Small intestine (tissue), 7 donors: ENCODE measurements around the gene C18orf63. TPM values are rescaled to one million over a fixed set of nuclear protein-coding genes. Genes with fewer than 3 reads are reported as not detected.

Experiments used
- DNase-seq, 2 donors: peaks; one replicate each; pipeline versions ENCODE4 v3.0.0 to v3.0.0-alpha.2; 2013
- FAIRE-seq: peaks from 2 replicates; lab custom pipeline; 2012; peaks lifted over from hg19 to GRCh38; lab: Jason Lieb, UNC
- H3K27ac ChIP-seq, 3 donors: one replicate each; pipeline ENCODE4 v1.5.1; 2013; ENCODE audit warnings: low read length in 2 of 3, mild to moderate bottlenecking in 2 of 3, control low read depth in 1 of 3, inconsistent platforms in 1 of 3, low read depth in 1 of 3, moderate library complexity in 1 of 3
- H3K27me3 ChIP-seq, 3 donors: one replicate each; pipeline ENCODE4 v1.6.1; 2013; ENCODE audit warnings: low read length in 3 of 3, inconsistent platforms in 1 of 3; ENCODE audit not compliant: control insufficient read depth in 3 of 3, insufficient read depth in 3 of 3
- H3K36me3 ChIP-seq, 3 donors: one replicate each; pipeline ENCODE4 v1.6.1; 2013; ENCODE audit warnings: low read length in 3 of 3, inconsistent platforms in 1 of 3, low read depth in 1 of 3, mild to moderate bottlenecking in 1 of 3, moderate library complexity in 1 of 3; ENCODE audit not compliant: control insufficient read depth in 3 of 3, insufficient read depth in 2 of 3
- H3K4me1 ChIP-seq, 3 donors: one replicate each; pipeline ENCODE4 v1.6.1; 2013; ENCODE audit warnings: low read length in 2 of 3, inconsistent platforms in 1 of 3, low read depth in 1 of 3, mild to moderate bottlenecking in 1 of 3, moderate library complexity in 1 of 3; ENCODE audit not compliant: control insufficient read depth in 3 of 3, insufficient read depth in 2 of 3
- H3K4me3 ChIP-seq, 3 donors: one replicate each; pipeline ENCODE4 v1.5.1; 2013; ENCODE audit warnings: low read length in 3 of 3, control low read depth in 1 of 3, inconsistent platforms in 1 of 3, low read depth in 1 of 3, mild to moderate bottlenecking in 1 of 3, moderate library complexity in 1 of 3
- H3K9me3 ChIP-seq, 2 donors: one replicate each; pipeline ENCODE4 v1.6.1; 2013; ENCODE audit warnings: low read depth in 1 of 2, low read length in 1 of 2; ENCODE audit not compliant: control insufficient read depth in 2 of 2, insufficient read depth in 1 of 2
- WGBS, 3 donors: extraction: QIAGEN DNeasy Blood & Tissue Kit; methylation state at CpG; one replicate each; pipeline ENCODE4 v1.1.7; 2013; 5-methylcytosine and 5-hydroxymethylcytosine counted together
- polyA plus RNA-seq, 4 donors: library from polyadenylated mRNA; stranded (reverse) in 3 of 4; unstranded in 1 of 4; fragments of 200-250 nt in 3 of 4; fragments of 120-200 nt in 1 of 4; gene quantifications; one replicate each; pipeline versions ENCODE4 v1.2.1 to v1.2.3, GENCODE V29; 2013
- donor health status: healthy with polysubstance abuse.
- donor health status: control.
- donor health status: control.
- donor health status: Bipolar disorder and iron deficiency.
- donor health status: healthy.

The C18orf63 gene
- polyA plus RNA-seq, 4 donors = not detected

DNA sequence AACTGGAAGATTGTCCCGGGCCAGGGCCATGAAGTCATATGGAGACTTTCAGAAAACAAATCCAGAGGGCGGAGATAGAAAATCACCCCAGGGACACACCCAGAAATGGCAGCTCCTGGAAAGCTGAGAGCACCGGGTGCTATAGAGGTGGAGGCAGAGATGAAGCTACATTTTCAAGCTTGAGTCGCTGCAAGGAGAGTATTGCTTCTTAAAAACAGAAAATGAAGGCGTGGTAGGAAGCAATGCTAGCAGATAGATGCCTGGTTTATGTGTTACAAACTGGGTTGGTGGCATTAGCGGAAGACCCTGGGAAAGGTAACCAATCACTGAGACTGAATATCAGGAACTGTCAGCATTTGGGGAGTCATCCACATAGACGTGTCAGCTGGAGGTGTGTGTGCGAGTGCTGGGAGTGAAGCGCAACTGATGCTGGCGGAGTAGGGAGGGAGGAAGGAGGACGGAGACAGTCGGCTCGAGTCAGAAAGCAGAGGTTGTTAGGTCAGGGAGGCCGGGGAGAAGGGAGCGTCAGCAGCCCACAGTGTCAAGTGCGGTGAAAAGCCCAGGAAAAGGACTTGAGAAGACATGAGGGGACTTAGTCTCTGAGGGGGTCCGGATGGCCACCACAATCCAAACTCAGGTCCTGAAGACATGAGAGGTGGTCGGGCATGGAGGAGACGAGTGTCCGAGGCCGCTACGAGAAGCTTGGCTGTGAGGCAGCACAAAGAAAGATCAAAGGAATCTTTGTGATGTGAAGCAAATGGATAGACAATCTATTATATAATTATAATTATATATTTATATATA, 45.4 kb downstream of the C18orf63 start:
- 88 to 93% (median 90%) methylated on average over 22 of the region's 22 CpGs for WGBS, 3 donors
- no peaks in the 10 kb centered on the region for H3K27me3 ChIP-seq
- no peak for FAIRE-seq
- no peak overlapping the region for H3K4me3 ChIP-seq
- H3K27ac ChIP-seq = no peak overlapping the region
- DNase-seq = no peak
- H3K36me3 ChIP-seq = no peaks in the 10 kb centered on the region
- peaks cover 0 to 2% (median 2%) of the 10 kb centered on the region in 3 donors for H3K4me1 ChIP-seq
- H3K9me3 ChIP-seq = no peaks in the 10 kb centered on the region

DNA sequence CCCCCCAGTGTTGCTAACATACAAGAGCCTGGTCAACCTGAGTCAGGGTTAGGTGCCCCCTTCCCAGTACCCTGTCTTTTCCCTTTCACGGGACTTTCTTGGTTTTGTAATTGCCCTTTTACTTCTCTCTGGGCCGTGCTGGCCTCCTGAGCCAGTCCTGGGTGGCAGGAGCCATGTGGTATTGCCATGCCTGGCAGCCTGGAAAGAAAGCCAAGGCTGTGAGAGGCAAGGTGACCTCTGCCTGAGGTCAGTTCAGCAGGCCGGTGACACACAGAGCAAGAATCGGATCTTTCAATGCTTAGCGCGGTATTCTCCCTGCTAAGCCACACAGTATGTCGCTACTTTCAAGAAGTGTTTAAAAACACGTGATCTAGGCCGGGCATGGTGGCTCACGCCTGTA, 52.3 kb downstream of the C18orf63 start:
- H3K9me3 ChIP-seq = no peaks in the 10 kb centered on the region
- DNase-seq (no peak), FAIRE-seq (no peak)
- WGBS, 3 donors = 94% methylated on average over 10 of the region's 10 CpGs
- no peak overlapping the region for H3K4me3 ChIP-seq
- no peaks in the 10 kb centered on the region for H3K27me3 ChIP-seq
- H3K4me1 ChIP-seq = peaks cover 0 to 9% (median 3%) of the 10 kb centered on the region in 3 donors
- no peak overlapping the region for H3K27ac ChIP-seq
- H3K36me3 ChIP-seq = no peaks in the 10 kb centered on the region

DNA sequence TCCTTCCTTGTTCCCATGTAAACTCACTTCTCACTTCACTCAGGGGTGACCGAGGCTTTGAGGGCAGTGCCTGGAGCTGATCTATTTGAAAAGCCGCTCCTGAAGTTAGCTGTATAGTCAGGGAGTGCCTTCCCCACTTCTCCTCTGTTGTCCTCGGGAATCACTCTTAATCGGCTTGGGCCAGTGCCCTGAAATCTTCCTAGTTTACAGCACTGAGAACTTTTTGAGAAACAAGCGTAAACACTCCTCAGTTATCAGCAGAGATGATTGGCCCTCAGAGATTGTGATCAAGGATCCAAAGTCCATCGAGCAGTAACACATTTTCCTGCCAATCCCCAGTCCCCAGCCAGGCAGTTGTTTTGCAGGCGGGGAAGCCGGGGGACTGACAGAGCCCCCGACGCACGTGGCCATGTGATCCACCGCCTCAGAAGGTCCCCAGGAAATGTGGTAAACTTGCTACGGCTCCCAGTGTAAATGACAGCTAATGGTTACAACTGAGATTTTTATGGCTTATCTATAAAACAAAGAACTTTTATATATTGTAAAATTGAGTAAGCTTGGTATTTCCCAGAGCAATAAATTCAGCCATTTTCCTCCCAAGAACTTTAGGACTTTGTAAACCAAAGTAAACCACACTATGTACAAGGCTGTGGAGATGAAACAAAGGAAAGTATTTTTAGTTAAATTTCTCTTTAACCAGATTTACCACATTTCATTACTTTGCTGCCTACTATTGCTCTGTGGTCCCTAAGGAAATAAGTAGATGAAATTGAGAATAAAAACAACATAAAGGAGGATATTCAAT, 53.5 kb downstream of the C18orf63 start:
- peak overlapping the region in 2 of 3 donors; percentile 3 to 18 for H3K4me3 ChIP-seq
- H3K9me3 ChIP-seq = no peaks in the 10 kb centered on the region
- 8 to 28% (median 12%) methylated on average over 13 of the region's 13 CpGs for WGBS, 3 donors
- no peaks in the 10 kb centered on the region for H3K36me3 ChIP-seq
- DNase-seq (peak; percentile 66 to 90), FAIRE-seq (no peak)
- peaks cover 0 to 9% (median 3%) of the 10 kb centered on the region in 3 donors for H3K4me1 ChIP-seq
- peak overlapping the region in 2 of 3 donors; percentile 64 to 66 for H3K27ac ChIP-seq
- H3K27me3 ChIP-seq = no peaks in the 10 kb centered on the region

DNA sequence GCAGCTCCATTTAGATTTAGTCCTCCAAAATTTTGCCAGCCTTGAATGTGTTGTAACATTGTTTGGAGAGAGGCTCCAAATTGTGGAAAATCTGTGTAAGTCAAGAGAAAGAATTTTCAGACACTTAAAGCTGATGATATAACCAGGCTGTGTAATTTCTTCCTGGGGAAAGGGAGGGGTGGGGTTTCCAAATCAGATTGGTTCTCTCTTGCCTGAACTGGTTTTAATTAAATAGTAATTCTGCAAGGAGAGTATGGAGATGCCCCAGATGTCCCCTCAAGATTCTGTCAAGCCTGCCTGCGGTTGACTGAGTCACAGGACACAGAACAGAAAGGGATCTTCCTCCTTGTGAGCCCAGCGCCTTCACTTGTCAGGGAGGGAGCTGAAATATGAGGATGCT, 54.5 kb downstream of the C18orf63 start:
- H3K4me3 ChIP-seq = no peak overlapping the region
- peaks cover 0 to 9% (median 3%) of the 10 kb centered on the region in 3 donors for H3K4me1 ChIP-seq
- WGBS, 3 donors = 78 to 92% (median 91%) methylated on average over 2 of the region's 2 CpGs
- FAIRE-seq (no peak), DNase-seq (no peak)
- H3K27ac ChIP-seq = peak overlapping the region in 1 of 3 donors; percentile 66
- no peaks in the 10 kb centered on the region for H3K27me3 ChIP-seq
- H3K36me3 ChIP-seq = no peaks in the 10 kb centered on the region
- no peaks in the 10 kb centered on the region for H3K9me3 ChIP-seq

DNA sequence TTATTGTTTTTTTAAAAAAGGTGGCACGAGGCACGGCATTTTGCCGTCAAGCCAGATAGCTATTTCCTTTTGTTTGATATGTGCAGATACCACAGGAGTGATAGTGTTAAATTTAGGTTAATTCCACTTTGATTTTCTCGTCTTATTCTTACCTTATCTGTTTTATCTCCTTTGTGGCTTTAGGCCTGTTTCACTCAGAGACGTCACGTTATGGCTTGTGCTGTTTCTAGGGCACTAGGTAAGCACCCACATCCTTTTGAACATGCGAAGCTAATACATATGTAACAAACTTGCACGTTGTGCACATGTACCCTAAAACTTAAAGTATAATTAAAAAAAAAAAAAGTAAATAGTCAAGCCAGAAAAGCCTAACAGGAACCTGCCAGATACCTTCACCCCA, 57.8 kb downstream of the C18orf63 start:
- FAIRE-seq (no peak), DNase-seq (peak in 1 of 2 donors; percentile 65)
- H3K9me3 ChIP-seq = no peaks in the 10 kb centered on the region
- peaks cover 0 to 9% (median 3%) of the 10 kb centered on the region in 3 donors for H3K4me1 ChIP-seq
- H3K36me3 ChIP-seq = no peaks in the 10 kb centered on the region
- peak overlapping the region in 1 of 3 donors; percentile 60 for H3K27ac ChIP-seq
- no peak overlapping the region for H3K4me3 ChIP-seq
- 71 to 80% (median 75%) methylated on average over 8 of the region's 8 CpGs for WGBS, 3 donors
- H3K27me3 ChIP-seq = no peaks in the 10 kb centered on the region

DNA sequence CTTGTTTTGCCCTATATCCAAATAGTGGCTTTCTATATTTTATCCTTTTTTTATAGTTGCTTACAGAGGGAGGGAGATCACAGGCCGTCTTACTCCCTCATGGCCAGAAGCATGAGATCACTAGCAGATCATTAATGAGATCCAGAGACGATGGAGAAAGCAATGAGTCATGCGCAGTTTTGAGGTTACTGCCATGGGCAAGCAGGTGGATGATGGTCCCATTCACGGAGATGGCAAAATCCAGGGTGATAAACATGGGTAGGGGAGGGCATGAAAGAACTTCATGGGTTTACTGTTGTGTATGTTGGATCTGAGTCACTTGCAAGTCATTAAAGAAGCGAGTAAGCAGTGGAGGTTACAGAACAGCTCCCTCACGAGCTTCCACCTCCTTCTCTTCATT, 60.4 kb downstream of the C18orf63 start:
- 40 to 72% (median 68%) methylated on average over 6 of the region's 6 CpGs for WGBS, 3 donors
- H3K9me3 ChIP-seq = no peaks in the 10 kb centered on the region
- H3K27me3 ChIP-seq = no peaks in the 10 kb centered on the region
- H3K27ac ChIP-seq = no peak overlapping the region
- FAIRE-seq = no peak
- H3K4me1 ChIP-seq = no peaks in the 10 kb centered on the region
- H3K36me3 ChIP-seq = no peaks in the 10 kb centered on the region
- DNase-seq = no peak
- no peak overlapping the region for H3K4me3 ChIP-seq

DNA sequence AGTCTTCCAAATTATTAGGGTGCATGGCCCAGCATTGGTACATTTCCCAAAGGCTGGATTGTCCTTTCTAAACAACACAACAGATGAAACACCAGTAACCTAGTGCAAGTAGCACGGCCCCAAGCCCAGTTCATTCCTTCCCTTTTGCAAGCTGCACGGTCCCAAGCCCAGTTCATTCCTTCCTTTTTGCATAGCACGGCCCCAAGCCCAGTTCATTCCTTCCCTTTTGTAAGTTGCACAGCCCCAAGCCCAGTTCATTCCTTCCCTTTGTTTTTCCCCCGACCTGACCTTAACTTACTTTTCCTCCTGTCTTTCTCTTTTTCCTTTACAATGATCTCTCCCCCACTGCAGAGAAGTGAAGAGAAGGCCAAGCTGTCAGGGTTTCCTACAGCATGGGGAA, 60.9 kb downstream of the C18orf63 start:
- Histone ChIP-seq H3K27ac (no peak overlapping the region), H3K9me3 (no peaks in the 10 kb centered on the region), H3K4me1 (no peaks in the 10 kb centered on the region), H3K27me3 (no peaks in the 10 kb centered on the region), H3K4me3 (no peak overlapping the region), H3K36me3 (no peaks in the 10 kb centered on the region)
- FAIRE-seq (no peak), DNase-seq (no peak)
- WGBS, 3 donors = 90 to 92% (median 90%) methylated on average over 4 of the region's 4 CpGs

DNA sequence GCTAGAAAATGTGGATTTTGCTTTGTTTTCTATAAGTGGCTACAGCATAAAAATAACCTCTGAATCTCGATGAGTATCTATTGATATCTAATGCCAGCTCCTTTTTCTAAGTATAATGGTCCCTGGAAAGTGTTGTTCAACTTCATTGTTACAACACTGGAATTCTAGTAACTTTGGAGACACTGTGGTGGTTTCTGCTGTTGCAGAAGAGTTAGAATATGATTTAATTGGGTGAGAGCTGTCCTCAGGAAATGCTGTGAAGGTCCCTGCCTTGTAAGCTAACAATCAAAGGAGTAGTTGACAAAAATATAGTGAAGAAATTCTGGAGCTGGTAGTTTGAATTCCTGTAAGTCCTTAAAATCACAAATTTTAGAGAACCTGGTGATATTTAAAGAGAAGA, 62.1 kb downstream of the C18orf63 start:
- Histone ChIP-seq H3K9me3 (no peaks in the 10 kb centered on the region), H3K27me3 (no peaks in the 10 kb centered on the region), H3K4me1 (no peaks in the 10 kb centered on the region), H3K4me3 (no peak overlapping the region), H3K27ac (peak overlapping the region in 1 of 3 donors; percentile 56), H3K36me3 (no peaks in the 10 kb centered on the region)
- FAIRE-seq = no peak
- 83 to 90% (median 84%) methylated on average over 1 of the region's 1 CpG for WGBS, 3 donors
- DNase-seq = no peak
